ENCODE measurements around the gene MTG1.
"Not testable (repeated sequence)": the region's sequence is repeated elsewhere in the genome, so short reads cannot be mapped to it uniquely, and the experiment has no call there.

The MTG1 gene

DNA sequence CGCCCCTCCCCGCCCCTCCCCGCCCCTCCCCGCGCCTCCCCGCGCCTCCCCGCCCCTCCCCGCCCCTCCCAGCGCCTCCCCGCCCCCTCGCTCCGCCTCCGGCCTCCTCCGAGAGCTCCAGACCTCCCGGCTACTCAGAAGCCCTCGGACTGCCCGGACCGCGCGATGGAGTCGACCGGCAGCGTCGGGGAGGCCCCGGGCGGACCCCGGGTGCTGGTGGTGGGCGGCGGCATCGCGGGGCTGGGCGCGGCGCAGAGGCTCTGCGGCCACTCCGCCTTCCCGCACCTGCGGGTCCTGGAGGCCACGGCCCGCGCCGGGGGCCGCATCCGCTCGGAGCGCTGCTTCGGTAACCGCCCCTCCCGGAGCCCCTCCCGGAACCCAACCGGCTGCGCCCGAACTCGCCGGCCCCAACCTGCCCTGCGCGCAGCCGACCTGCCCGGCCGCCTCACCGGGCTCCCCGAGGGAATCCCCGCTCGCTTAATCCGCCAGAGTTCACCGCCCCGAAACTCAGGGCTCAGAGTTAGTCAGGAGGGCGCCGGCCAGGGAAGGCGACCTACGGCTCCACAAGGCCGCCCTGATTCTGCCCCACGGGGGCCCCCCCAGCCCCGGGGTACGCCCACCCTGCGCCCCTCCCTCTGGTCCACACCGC, 14.7 kb upstream of the MTG1 start, which contains the start of gene PAOX:
Gene PAOX, plus strand, starts transcription at position 111 of the 649 bp plus-strand sequence. Its CDS starts 55 bp downstream, at position 166.
- peak; percentile 14 for DNase-seq

- no peak for DNase-seq
These were observed 13.9 kb upstream of the MTG1 start for GRCh38 chr10:133379801-133380666.

DNA sequence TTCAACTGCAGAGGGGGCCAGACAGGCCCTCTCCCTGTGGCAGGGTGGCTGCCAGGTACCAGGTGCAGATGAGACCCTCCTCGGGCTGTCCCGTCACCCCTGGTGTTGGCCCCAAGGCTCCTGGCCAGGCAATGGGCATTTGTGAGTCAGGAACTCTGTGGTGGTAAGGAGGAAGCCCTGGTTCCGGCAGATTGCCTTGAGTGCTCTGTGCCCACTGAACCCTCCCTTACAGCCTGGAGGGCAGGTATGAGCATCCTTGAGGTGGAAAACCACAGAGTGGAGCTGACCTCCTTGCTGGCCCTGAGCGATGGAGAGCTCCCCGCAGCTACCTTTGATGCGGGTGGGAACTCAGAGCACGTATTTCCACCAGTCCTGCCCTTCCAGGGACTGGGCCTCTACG, 12.9 kb upstream of the MTG1 start:
- no peak for DNase-seq

DNA sequence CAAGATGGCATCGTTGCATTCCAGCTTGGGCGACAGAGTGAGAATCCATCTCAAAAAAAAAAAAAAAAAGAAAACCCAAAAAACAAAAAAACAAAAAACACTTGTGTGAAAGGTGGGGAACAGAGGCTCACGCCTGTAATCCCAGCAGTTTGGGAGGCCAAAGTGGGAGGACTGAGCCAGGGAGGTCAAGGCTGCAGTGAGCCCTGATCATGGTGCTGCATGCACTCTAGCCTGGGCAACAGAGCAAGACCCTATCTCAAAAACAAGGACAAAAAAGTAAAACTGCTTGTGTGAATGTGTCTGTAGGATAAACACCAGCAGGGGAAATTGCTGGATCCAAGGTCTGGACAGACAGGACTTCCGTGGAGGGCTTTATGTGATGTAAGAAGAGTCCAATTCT, 10.4 kb upstream of the MTG1 start:
- DNase-seq: no peak

GRCh38 chr10:133384071-133384470, 9.9 kb upstream of the MTG1 start:
- DNase-seq: no peak

DNA sequence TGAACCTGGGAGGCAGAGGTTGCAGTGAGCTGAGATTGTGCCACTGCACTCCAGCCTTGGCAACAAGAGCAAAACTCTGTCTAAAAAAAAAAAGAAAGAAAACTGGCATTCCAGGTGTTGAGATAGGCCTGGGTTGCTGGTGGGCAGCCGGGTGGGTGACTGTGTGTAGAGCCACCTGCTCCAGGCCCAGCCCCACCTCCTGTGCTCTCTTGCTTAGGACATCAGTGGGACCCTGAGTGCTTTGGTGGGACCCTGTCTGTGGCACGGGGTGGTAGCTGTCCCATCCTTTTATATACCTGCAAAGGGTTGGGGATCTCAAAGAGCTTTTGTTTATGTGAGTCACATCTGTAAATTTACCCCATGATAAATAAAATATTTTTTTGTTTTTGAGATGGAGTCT, 8.7 kb upstream of the MTG1 start:
- no peak for DNase-seq

DNA sequence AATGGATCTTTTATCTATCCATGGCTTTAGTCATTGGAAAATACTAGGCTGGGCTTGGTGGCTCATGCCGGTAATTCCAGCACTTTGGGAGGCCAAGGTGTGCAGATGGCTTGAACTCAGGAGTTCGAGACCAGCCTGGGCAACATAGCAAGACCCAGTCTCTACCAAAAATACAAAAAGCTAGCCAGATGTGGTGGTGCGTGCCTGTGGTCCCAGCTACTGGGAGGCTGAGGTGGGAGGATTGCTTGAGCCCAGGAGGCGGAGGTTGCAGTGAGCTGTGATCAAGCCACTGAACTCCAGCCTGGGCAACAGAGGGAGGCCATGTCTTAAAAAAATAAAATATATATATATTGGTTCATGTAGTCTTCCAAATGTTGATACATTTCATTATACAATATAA, 7.0 kb upstream of the MTG1 start:
- DNase-seq: not testable (repeated sequence)

DNA sequence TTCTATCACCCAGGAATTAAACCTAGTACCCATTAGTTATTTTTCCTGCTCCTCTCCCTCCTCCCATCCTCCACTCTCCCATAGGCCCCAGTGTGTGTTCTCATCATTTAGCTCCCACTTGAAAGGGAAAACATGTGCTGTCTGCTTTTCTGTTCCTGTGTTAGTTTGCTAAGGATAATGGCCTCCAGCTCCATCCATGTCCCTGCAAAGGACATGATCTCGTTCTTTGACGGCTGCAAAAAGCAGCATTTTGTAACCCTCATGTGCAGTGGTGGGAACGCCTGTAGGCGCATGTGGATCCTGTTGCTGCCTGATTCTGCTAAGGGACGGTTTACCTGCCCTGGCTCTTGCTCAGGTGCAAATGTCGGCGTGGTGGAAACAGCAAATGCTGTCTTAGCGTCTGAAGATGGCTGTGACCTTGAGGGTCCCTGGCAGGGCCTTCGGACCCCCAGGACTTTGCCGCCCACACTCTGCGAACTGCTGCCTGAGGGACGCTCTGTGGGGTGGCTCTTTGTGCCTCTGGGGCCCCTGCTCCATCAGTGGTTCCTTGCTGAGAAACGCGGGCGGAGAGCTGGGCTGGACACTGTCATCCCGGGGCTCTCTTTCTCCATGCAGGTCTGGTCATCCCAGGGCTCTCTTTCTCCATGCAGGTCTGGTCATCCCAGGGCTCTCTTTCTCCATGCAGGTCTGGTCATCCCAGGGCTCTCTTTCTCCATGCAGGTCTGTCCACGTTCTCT, 5.6 kb upstream of the MTG1 start:
- peak; percentile 69 for DNase-seq

GRCh38 chr10:133388973-133389818, 4.8 kb upstream of the MTG1 start:
- peak; percentile 23 for DNase-seq

- no peak for DNase-seq
These were observed 3.2 kb upstream of the MTG1 start for GRCh38 chr10:133390597-133391248.

DNA sequence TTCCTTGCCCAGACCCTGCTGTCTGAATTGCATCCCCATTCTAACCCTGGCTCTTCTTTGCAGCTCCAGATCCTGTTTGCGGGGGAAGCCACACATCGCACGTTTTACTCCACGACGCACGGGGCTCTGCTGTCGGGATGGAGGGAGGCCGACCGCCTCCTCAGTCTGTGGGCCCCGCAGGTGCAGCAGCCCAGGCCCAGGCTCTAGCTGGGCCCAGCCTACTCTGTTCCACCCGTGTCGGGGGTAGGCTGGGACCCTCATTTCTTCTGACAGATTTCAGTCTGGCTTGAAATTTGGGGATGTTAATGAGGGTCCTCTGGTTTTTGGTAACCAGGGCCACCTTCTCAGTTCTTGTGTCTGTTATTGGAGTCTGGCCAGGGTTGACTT, 2.7 kb upstream of the MTG1 start:
- no peak for DNase-seq

DNA sequence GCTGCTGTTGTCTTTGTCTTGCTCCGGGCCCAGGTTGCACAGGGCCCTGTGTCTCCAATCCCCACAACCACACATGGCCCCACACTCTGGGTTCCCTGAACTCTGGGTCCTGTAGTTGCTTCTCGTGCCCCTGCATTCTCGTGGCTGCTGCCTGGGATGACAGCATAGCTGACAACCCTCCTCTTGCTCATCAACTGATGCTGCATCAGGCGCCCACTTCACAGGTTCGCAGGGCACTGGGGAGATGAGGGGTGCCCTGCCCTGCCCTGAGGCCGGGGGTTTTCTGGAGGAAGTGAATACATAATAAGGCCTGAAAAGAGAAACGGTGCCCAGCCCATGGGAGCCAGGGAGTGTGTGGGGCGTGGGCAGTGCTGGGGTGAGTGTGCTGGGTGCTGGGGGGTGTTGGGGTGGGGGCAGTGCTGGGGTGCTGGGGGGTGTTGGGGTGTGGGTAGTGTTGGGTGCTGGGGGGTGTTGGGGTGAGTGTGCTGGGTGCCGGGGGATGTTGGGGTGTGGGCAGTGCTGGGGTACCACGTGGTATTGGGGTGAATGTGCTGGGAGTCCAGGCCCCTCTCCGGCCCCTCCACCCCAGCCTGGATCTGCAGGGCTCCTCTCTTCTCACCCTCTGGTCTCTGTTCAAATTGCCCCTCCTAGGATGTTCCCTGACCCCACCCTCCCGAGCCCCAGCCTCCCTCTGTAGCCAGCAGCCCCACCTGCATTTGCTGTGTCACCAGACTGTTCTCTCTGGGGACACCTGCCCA, 2.0 kb upstream of the MTG1 start:
- DNase-seq: no peak

DNA sequence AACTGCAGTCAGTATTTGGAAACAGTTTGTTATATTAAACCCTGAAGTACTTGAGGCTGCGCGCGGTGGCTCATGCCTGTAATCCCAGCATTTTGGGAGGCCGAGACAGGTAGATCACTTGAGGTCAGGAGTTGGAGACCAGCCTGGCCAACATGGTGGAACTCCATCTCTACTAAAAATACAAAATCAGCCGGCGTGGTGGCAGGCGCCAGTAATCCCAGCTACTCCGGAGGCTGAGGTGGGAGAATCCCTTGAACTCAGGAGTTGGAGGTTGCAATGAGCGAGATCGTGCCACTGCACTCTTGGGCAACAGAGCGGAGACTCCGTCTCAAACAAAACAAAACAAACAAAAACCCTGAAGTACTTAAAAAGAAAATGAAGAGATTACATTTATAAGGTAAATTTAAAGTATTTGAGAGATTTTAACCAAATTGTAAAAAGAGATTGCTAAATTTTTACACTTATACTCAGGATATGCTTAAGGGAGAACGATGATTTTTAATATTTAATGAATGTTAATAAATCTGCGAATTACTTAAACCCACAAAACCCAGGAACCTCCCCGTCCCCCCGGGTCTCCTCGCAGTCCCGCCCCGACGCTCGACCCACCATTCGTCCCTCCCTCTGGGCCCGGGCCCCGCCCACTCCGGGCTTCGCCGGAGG, 425 bp upstream of the MTG1 start:
- DNase-seq: peak; percentile 14

- DNase-seq: peak; percentile 25
These were observed 854 bp downstream of the MTG1 start for GRCh38 chr10:133394801-133395221.

DNA sequence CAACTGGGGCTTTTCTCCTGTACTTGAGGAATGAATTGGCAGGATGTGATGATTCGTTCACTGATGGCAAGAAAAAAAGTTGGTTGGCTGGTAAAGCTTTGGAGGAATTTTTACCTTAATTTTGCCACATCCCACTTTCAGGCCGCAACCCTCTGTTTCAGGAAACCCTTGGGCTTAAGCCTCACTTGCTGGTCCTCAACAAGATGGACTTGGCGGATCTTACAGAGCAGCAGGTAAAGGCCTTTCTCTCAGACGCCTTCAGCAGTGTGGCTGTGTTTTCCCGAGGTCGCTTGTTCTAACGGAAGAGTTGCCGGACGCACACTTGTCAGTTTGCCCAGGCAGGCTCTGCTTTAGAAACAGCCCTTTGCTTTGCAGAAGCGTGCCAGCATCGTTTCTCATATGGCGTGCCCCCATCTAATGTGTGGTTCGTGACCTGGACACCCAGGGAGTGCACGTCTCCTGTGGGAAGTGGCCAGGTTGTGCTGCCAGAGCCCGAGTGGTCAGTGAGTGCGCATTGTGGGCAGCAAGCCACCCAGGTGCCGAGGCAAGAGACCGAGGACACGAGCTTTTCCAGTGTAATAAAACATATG, 2.2 kb downstream of the MTG1 start:
- DNase-seq: no peak

- DNase-seq: no peak
These were observed 4.0 kb downstream of the MTG1 start for GRCh38 chr10:133397938-133398337.

GRCh38 chr10:133399123-133399601, 5.2 kb downstream of the MTG1 start:
- no peak for DNase-seq

DNA sequence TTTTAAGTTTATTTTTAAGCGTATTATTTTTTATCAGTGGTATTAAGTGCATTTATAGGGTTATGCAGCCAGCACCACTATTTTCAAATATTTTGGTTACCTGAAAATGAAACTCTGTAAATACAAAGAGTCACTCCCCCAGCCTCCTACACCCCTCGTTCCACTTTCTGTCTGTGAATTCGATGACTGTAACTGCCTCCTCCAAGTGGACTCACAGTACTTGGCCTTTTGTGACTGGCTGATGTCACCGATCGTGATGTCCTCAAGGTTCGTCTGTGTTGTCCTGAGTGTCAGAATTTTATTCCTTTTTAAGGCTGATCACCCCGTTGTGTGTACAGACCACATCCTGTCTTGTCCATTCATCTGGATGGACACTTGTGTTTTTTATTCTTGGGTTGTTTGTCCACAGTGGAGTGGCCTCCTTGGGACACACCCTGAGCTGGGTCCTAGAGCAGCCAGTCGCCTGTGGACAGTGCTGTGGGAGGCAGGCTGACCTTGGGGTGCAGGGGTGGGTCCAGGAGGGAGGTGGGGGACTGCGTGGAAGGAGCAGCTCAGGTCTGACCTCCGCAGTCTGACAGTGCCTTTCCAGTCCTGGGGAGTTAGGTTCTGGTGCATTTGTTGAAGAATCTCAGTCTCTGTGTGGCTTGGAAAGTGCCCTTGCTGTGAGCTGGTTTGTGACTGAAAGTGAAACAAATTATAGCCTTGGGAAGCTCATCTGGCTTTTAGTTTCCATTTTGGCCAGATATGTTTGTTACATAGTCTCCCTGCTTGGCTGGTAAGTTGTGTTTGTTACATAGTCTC, 6.9 kb downstream of the MTG1 start:
- no peak for DNase-seq

DNA sequence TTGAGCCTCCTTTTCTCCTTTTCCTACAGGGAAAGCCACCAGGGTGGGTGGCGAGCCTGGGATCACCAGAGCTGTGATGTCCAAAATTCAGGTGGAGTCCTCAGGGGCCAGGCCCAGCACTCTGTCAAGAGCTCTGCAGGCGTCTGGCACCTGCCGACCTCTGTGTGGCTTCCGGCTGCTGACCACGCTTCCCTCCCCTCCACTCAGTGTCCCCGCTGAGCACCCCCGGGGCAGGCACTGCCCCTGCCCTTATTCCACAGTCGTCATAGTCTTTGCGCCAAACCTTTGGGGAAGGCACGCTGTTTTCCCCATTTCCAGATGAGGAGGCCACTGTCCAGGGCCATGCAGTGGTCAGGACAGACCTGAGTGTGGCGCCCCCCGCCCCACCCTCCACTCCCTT, 7.5 kb downstream of the MTG1 start:
- DNase-seq: no peak

Data from hematopoietic multipotent progenitor cell treated with erythropoietin and hydrocortisone succinate and interleukin-3 and kit ligand, for 8 days (in vitro differentiated cells).